GM10266 (cell line): ENCODE data around the gene ARHGAP26.

ENCODE experiments used
- DNase-seq: peaks from one replicate; pipeline ENCODE4 v3.0.0; 2012; ENCODE audit errors: extremely low spot score
- TF ChIP-seq, protein P1 (sequence below): IDR thresholded peaks from 2 replicates; pipeline ENCODE4 v1.5.1; 2012; ENCODE audit warnings: mild to moderate bottlenecking, low read depth; ENCODE audit not compliant: control insufficient read depth, insufficient read depth; ENCODE audit errors: missing control alignments

ARHGAP26 gene

DNA sequence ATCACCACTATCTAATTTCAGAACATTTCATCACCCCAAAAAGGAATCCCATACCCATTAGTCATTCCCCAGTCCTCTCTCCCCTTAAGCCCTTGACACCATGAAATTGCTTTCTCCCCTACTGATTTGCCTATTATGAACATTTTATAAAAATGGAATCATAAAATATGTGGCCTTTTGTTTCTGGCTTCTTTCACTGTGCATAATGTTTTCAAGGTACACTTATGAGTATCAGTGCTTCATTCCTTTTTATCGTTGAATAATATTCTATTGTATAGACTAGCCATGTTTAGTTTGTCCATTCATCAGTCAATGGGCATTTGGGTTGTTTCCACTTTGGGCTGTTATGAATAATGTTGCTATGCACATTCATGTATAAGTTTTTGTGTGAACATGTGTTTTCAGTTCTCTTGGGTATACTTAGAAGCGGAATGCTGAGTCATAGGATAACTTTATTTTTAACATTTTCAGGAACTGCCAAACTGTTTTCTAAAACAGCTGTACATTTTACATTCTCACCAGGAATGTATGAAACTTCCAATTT is 43.9 kb upstream of the ARHGAP26 start:
- DNase-seq, result no peak
- TF ChIP-seq, protein P1, sequence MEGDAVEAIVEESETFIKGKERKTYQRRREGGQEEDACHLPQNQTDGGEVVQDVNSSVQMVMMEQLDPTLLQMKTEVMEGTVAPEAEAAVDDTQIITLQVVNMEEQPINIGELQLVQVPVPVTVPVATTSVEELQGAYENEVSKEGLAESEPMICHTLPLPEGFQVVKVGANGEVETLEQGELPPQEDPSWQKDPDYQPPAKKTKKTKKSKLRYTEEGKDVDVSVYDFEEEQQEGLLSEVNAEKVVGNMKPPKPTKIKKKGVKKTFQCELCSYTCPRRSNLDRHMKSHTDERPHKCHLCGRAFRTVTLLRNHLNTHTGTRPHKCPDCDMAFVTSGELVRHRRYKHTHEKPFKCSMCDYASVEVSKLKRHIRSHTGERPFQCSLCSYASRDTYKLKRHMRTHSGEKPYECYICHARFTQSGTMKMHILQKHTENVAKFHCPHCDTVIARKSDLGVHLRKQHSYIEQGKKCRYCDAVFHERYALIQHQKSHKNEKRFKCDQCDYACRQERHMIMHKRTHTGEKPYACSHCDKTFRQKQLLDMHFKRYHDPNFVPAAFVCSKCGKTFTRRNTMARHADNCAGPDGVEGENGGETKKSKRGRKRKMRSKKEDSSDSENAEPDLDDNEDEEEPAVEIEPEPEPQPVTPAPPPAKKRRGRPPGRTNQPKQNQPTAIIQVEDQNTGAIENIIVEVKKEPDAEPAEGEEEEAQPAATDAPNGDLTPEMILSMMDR, result no peak

DNA sequence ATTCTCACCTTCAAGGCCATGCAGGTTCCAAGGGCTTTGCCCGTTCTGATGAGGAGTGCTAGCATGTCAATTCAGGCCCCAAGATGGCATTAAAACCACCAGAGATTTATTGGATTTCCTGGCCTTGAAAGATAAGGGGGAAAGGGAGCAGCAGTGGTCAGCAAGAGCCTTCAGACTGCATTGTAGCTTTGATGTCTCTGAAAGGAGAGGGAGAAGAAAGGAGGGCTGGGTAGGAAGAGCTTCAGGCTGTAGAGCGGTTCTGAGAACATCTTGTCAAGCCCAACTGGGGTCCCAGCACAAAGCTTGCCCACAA is 42.5 kb upstream of the ARHGAP26 start:
- TF ChIP-seq, protein P1, result no peak
- no peak for DNase-seq

DNA sequence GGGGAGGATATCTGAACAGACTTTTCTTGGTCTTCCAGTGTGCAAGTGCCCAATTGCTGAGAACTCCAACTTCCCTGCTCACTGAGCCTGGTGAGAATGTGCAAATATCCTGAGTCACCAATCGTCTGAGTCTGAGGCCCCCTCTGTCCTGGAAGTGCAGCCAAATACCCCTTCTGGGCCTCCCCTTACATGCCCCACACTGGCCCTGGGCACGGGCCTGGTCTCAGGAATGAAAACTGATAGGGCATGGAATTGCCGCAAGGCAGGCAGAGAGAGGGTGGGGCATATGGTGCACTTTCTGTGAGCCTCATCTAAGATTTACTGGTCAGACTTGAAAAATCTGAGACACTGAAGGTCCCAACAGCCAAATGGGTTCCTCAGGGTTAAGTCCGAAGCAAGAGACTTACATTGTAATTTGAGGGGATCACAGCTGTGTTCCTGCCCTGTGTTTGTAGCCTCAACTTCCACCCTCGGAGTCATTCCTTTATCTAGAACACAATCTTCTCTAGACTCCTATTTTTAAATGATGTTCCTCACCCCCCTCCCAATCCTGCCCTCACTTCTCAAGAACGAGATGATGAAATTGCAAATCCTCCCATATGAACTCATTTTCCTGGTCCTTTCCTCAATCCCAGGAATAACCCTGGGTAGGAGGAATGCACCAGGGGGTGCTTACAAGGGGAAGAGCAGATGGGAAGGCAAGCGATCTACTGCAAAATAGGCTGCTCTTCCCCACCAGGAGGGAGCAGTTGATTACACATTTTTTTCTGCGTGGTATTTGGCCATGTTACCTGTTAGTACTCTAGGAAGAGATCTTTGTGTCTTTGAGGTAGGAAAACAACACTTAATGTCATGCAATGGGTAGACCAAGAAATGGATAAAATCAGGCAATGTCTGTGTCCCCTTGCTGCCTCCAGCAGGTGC is 34.6 kb upstream of the ARHGAP26 start:
- no peak for DNase-seq

DNA sequence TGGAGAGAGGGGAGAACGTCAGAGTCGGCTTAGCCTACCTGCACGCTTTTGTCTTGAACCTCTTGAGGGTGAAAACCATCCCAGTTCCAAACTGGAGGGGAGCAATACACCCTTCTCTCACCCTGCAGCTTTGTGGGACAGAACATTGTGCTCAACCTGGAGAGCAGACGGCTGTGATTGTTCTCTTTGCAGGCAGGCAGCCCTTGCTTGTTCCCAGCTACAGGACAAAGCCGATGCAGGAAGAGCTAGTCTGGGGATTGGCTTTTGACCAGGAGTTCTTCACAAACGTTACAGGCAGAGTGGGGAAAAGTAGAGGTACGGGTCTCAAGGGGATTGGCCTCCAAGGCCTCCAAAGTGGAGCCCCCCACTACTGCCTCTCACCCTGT is 33.9 kb upstream of the ARHGAP26 start:
- TF ChIP-seq, protein P1, result no peak

More for the DNA sequence above, 34.6 kb upstream of the ARHGAP26 start:
- TF ChIP-seq, protein P1, result no peak

DNA sequence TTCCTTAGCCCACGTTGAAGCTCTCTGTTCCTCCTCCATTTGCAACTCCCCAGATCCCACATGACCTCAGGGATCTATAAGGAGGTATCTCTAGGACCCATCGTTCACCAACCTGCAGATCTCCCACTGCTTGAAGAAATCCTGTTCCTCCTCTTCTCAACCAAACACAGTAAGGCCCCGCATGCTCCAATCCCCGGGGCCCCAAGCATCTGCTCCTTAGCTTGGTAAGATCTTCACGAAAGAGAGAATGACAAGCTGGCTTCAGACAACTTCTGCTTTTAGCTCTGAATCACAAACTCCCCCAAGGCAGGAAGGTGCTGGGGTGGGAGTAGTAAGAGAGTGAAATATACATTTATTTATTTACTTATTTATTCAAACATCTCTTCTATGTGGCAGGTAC is 33.0 kb upstream of the ARHGAP26 start:
- DNase-seq, result no peak
- TF ChIP-seq, protein P1, result no peak

More for the DNA sequence above, 33.9 kb upstream of the ARHGAP26 start:
- no peak for DNase-seq

DNA sequence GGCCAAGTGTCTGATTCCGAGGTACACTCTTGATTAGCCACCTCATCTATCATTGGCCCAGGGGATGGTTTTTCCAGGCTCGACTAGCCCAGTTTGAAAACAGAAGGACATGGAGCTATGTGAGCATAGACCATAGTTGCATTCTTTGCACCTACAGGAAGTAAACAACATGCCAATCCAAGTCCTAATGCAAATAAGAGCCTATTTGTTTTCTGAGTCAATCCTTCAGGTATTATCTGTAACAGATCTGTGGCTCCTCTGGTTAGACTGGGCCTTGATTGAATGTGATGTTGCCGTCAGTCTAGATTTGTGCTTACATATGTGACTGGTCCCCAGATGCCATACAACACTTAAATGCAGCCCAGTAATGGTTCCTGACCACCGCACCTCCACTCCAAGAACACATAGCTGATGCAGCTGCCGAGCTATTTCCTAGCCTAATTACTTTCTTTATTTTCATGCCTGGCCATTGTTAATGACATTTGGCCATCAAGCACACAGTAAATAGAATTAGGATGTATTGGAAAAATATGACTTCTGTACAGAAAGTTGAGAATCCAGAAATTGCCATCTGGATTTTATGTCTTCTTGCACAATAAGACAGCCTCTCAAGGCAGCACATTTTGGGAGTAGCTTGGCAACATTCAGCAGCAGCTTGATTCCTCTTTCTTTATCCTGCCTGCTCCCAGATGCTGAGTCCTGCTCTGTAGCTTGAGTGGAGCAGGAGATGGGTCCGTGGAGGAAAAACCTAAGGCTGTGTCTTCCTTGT is 29.5 kb upstream of the ARHGAP26 start:
- DNase-seq, result no peak
- TF ChIP-seq, protein P1, result no peak
